ENCODE data around the gene GLA.

GLA gene

DNA sequence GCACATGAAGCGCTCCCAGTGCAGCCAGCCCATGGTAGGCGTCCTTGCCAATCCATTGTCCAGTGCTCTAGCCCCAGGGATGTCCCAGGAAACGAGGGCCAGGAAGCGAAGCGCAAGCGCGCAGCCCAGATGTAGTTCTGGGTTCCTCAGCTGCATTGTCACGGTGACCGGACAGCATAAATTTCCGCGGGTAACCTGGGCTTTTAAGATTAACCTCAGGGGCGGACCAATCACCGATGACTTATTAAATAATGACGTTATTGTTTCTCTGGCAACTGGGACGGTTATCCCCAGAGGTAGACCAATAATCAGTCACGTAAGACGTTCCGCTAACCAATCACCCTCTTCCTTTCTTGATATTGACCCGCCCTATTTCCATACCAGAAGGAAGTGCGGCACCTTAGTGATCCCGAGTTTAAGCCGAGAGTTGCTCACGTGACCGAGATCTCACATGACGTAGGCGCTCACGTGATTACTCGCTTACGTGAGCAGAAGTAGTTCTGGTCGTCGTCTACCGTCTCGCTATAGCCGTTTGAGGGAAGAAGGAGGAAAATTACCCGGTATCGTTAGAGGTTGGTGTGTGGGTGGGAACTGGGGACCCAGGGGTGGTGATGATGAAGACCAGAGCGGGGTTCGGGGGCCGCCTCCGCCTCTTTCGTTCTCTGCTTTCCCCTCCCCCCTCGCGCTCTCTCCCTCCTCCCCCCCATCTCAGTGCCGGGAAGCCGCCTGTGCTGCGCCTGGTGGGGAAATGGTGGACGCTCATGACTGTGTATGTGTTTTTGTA, at the start of gene GLA, which contains the start of gene HNRNPH2:
Gene GLA, minus strand, starts transcription at position 178 of the 784 bp plus-strand sequence. Its CDS starts 22 bp downstream, at position 156.
Gene HNRNPH2, plus strand, starts transcription at position 475 of the 784 bp plus-strand sequence. CDS start 3,767 bp downstream, outside the sequence.
- peak; percentile 98 for DNase-seq

DNA sequence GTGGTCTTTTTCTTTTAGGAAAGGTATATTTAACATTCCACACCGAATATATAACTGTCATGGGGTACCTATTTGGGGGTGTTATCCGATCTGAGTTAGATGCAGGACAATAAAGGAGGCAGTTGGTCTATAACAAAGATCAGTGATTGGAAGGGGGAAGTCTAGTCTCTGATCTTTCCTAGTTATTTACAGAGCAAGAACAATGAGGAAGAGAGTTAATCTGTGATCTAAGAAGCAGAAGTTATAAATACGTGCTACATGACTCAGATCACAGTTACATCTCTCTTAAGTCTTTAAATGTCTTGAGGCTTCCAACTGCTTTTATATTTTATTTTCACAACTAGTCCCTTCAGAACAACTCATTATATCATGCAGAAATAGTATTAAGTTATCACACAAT, 44.3 kb upstream of the GLA start:
- no peak for DNase-seq

- no peak for DNase-seq
These were observed 43.2 kb upstream of the GLA start for GRCh38 chrX:101450961-101451360.

- DNase-seq: no peak
These were observed 42.4 kb upstream of the GLA start for GRCh38 chrX:101450085-101450484.

GRCh38 chrX:101449279-101449678, 41.6 kb upstream of the GLA start:
- DNase-seq: no peak

DNA sequence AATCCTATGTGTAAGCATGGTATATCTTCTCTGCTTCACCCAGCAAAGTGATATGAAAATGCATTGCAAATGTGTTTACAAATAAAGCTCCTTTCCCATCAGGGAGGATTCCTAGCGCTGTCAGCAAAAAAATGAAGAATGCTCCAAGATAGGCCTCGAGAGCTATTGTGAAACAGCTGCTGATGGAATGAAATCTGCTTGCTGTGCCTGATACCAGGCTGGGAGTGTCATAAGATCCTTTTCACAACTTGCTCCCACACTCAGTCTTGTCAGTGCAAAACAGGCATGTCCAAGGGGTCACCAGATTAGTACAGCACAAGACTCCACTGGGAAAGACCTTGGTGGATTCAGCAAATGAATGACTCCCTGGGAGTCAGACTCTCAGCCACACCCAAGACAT, 34.4 kb upstream of the GLA start:
- no peak for DNase-seq

DNA sequence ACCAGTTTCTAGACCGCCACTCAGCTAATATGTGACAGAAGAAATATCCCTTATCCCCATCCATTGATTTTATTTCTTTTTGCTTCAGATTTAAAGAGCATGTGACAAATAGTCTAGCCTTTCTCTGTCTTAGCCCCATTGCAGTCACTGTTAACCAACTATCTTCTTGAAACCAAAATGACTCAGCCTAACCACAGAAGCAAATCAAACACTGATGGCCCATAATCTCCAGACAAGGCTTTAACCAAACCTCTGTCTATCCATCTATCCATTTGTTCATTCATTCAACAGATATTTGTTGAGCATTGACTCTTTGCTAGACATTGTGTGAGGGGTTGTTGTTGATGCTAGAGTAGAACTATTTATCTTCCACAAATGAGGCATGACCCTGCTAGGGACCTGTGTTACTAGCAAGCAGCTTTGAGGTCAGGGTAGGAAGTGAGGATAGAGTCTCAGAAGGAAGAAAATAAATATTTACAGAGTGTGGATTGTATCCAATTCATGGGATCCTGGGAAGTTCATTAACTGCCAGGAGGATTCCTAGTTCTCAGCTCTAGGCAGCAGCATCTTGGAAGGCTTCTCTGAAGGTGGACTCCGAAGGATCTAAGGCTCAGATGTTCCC, 22.8 kb upstream of the GLA start:
- peak; percentile 61 for DNase-seq

DNA sequence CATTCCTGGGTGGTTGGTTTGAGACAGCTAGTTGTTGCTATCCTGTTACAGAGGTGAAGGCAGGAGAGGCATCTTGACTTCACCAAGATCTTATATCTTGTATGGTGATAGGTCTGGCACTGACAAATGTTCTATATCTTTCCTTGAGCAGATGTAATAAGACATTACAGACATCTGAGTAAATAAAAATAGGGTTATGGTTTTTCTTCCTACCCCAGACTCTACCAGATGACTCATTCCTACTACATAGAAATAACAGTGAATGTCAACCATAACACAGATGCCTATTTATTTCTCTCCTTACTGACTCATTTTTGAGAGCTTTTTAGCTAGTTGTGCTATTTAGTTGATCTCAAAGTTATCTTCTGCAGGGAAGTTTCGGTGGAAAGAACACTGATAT, 22.2 kb upstream of the GLA start:
- peak; percentile 70 for DNase-seq

GRCh38 chrX:101427954-101428353, 20.2 kb upstream of the GLA start:
- no peak for DNase-seq

DNA sequence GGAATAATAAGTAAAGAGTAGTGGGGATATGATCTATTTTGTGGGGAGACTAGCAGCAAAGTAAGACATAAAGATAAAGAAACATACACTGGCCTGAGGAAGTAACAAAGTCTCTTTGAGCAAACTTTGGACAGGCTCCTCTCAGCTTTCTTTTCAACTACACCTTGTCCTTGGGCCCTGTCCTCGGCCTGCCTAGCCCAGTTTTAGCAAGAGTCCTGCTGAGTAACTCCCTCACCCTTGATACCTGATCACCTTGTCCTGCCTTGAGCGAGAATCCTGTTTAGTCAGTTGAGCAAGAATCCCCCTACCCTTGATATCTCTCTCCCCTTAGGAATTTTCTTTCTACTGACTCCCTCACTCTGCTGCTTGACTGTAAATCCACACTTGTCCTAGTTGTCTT, 11.8 kb upstream of the GLA start:
- no peak for DNase-seq

DNA sequence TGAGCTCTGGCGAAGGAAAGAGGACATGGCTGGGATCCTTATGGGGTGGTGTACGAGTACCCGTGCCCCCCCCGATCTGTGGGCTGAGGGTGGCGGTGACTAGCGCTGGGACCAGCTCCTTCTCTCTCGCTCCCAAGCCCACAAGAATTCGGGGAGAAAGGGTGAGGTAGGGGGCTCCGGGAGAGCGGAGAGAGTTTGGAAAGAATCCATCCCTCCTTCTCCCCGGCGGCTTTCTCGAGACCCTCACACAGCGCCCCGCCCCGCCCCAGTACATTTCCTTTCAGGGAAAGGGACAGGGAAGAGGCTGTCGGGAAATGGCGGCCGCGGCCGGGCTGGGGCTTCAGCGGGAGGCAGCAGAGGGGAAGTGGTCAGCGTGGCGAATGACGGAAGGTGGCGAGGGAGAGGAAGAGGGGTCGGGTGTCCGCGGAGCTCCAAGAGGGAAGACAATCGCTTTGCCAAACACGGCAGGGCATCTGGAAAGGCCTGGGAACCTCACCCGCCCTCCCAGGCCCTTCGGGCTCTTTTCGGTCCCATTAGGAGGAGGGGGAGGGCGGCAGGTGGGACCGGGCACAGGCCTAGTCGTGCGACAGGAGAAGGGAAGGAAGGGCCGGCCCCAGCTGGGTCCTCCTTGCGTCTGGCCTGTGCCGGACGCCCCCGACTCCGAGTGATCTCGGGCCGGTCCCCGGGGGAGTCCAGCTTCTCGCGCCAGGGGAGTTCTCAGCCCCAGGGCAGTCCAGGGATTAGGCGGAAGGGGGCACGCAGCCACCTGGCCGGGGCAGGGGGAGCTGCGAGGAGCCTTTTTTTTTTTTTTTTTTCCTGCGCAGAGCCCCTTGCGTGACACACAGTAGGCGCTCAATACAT, 10.5 kb upstream of the GLA start:
- DNase-seq: peak; percentile 31

- no peak for DNase-seq
These were observed 9.5 kb upstream of the GLA start for GRCh38 chrX:101417190-101417589.

- no peak for DNase-seq
These were observed 9.0 kb upstream of the GLA start for GRCh38 chrX:101416691-101417090.

DNA sequence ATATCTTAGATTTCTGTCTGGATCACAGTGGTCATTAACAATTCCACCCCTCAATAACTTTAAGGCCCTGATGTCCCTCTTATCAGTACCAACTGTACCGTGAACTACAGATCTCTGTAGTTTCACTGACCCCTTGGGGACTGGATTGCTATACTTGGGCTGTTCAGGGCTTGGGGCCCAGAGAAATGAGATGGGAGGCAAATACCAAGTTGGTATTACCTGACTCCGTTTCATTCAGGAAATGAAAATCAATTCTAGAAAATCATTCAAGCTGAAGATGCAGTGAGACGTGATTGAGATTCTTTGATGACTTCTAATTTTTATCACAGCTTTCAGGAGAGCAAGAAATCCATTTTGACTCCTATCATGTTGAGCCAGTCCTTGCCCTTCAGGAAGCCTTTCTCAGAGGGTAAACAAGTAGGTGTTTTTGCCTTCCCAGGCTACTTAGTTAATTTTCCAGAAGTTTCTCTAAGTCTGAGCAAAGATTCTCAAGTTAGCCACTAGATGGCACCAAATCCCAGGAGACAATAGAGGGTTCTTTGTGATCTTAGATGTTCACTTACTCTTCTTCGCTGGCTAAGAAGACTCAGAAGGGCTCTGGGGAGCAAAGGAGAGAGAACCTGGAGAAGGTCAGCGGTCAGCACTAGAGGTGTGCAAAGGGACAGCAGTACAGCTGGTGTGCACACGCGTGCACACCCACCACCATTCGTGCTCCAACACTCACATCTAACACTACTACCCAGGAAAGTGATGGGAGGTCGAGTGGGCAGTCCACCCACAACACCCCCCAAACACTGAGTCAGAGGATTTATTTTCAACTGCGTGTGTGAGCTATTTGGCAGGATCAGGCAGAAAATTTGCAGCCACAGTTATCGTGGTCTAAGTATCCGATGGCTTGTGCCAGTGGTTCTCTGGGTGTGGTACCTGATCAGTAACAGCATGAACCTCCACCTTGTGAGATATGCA, 7.7 kb upstream of the GLA start:
- peak; percentile 68 for DNase-seq

- no peak for DNase-seq
These were observed 4.3 kb upstream of the GLA start for GRCh38 chrX:101411984-101412383.

DNA sequence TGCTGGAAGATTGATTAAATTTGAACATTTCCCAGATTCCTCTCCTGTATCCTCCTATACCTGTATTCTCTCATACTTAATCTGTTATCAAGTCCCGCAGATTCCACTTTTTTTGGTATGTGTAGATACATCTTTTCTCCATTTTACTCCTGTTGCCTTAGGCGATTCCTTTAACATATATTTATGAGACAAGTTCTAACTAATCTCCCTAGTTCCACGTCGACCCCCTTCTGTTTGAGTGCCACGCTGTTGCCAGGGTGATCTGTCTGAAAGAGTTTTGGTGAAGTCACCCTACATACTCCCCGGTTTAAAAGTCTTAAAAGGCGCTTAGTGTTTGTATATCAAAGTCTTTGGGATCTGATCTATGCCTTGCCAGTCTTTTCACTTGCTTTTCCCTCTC, 2.7 kb upstream of the GLA start:
- no peak for DNase-seq

- DNase-seq: no peak
These were observed 1.3 kb upstream of the GLA start for GRCh38 chrX:101409043-101409442.

DNA sequence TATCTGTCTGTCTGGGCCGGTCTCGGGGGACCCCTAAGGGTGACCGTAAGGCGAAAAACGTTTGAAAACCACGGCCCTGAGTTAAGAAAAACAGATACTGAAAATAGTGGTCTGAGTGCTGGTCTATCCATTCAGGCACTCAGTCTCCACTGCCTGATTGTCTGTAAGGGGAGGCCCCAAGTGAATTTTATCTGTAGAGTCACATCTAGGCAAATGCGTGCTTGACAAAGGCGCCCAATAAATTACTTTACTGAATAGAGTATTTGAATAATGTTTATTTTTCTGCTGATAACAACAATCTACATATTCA, 762 bp upstream of the GLA start:
- no peak for DNase-seq

DNA sequence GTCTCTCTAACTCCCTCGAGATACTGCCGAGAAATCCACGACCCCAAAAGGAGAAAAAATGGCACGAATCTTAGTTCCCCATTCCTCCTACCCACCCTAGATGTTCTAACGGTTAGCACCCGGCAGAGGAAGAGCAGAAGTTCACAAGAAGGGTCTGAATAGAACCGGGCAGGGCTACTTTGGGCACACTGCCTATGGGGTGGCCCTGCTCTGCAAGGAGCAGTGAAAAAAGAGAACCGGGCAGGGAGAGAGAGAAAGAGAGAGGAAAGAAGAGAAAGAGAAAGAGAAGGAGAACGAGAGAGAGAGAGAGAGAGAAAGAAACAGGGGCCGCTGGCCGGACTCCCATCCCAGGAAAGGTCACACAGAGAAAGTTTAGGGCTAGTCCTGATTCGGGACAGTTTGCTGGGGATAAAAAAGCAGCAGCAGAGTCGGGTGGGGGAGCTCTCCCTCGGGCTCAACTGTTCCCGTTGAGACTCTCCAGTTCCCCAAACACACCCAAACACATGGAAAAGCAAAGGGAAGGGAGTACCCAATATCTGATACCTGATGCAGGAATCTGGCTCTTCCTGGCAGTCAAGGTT, 468 bp downstream of the GLA start:
- no peak for DNase-seq

DNA sequence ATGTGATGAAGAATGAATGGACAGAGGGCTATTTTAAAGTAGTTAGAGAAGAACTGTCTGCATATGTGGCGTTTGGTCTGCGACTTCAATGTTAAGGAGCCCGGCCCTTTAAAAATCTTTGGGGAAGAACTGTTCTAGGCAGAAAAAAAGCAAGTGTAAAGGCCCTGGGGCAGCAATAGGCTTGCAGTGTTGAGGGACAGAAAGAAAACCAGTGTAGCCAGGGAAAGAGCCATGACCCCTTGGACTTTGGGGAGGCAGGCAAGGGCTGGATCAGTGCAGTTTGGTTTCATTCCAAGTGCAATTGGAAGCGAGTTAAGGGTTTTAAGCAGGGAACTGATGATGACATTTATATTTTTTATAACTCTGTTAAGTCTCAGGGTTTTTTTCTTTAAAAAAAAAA, 7.9 kb downstream of the GLA start:
- no peak for DNase-seq

DNA sequence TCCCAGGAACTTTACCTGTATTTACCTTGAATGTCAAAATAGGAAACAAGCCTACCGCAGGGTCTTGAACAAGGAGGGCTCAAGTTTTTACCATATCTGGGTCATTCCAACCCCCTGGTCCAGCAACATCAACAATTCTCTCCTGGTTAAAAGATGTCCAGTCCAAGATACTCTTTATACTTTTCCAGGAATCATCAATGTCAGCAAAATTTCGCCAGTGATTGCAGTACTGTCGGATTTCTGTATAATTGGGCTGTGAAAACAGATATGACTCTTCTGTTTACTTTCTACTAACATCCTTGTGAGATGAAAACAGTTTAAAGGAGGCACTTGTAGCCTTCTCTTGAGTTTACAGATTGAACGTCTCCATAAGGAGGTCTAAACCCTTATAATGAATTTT, 9.0 kb downstream of the GLA start:
- no peak for DNase-seq

DNA sequence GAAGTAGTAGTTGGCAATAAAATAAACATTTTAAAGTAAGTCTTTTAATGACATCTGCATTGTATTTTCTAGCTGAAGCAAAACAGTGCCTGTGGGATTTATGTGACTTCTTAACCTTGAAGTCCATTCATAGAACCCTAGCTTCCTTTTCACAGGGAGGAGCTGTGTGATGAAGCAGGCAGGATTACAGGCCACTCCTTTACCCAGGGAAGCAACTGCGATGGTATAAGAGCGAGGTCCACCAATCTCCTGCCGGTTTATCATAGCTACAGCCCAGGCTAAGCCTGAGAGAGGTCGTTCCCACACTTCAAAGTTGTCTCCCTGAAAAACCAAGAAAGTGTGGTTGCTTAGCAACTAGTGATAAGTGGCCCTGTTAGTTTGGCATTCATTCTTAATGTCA, 9.9 kb downstream of the GLA start:
- DNase-seq: no peak
